NCI-H345 treated with DMSO at 0.1 percent for 48 hours (cell line): ENCODE measurements around the gene USP24.

Experiments used
- DNase-seq: peaks from one replicate; lab custom pipeline; 2025; ENCODE audit not compliant: unreplicated experiment; lab: John Stamatoyannopoulos, UW

The USP24 gene

GRCh38 chr1:55055951-55056631 is 159.1 kb downstream of the USP24 start:
- DNase-seq, result no peak

DNA sequence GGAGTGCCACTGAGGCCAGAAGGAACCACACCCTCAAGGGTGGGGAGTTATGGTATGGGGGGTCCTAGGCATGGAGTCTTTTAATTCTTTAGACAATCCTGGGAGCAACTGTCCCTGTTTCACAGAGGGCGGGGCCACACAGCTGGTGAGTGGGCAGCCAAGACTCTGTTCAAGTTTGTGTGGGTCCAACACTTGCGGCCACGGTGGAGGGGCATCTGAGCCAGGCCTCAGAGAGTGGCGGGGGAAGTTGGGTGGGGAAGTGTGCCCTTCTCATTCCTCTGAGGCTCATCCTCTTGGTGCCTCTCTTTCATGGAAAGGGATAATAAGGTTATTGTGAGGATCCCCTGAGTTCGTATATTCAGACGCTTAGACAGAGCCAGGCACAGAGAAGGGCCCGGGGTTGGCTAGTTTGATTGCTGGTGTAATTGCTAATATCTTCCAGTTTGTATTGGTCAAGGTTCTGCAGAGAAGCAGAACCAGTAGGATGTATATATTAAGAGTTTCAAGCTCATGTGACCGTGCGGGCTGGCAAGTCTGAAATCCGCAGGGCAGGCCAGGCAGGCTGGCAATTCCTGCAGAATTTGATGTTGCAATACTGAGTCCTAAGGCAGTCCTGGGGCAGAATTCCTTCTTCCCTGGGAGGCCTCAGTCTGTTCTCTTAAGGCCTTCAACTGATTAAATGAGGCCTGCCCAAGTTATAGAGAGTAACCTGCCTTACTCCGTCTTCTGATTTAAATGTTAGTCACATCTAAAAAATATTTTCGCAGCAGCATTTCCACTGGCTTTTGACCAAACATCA is 159.9 kb downstream of the USP24 start:
- DNase-seq, result no peak

DNA sequence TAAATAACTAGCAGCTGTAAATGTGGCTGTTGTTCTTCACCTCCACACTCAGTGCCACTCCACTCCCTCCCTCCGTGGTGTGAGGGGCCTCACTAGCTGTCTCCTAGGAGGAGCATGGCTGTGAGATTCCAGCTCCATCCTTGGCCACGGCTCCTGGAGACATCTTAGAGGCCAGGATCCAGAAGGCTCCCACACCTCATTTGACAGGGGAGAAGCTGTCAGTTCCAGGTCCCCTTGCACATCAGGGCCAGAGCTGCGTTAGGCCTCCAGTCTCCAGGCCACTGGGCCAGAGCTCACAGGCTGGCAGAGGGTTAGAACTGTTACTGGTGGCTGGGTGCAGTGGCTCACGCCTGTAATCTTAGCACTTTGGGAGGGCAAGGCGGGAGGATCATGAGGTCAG is 160.8 kb downstream of the USP24 start:
- no peak for DNase-seq

- DNase-seq, result no peak
These were observed 161.8 kb downstream of the USP24 start for GRCh38 chr1:55053265-55053954.

DNA sequence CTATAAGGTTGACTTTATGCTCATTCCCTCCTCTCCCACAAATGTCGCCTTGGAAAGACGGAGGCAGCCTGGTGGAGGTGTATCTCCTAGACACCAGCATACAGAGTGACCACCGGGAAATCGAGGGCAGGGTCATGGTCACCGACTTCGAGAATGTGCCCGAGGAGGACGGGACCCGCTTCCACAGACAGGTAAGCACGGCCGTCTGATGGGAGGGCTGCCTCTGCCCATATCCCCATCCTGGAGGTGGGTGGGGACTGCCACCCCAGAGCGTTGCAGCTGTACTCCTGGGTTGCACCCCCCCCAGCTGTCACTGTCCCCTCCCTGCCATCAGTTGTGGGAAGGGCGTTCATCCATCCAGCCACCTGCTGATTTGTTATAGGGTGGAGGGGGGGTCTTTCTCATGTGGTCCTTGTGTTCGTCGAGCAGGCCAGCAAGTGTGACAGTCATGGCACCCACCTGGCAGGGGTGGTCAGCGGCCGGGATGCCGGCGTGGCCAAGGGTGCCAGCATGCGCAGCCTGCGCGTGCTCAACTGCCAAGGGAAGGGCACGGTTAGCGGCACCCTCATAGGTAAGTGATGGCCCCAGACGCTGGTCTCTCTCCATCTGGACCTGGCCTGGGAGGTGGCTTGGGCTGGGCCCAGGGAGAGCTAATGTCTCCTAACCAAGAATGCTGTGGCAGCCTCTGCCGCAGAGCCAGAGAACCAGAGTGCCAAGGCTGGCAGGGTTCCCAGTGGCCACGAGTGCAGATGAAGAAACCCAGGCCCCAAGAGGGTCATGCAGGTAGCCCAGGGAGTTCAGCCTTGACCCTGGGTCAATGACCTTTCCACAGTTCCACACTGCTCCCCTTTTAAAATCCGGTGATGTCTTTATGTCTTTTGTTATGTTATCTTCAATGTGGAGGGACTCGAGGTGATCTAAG is 162.7 kb downstream of the USP24 start:
- DNase-seq, result no peak

DNA sequence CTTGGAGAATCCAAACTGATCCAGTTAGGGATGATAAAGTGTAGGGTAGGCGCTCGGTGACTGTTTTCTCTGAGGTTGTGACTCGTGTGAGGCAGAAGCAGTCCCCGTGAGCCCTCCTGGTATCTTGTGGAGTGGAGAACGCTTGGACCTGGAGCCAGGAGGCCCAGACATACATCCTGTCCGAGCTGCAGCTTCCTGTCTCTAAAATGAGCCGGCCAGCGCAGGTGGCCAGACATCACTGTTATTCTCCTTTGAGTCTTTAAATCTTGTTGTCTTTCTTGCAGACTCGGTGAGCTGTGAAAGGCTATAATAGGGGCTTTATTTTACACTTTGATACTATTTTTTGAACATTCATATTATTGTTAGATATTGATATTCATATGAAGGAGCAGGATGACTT is 163.5 kb downstream of the USP24 start:
- no peak for DNase-seq

GRCh38 chr1:55051169-55051568 is 164.0 kb downstream of the USP24 start:
- DNase-seq, result no peak

GRCh38 chr1:55050283-55050682 is 164.9 kb downstream of the USP24 start:
- DNase-seq, result no peak

DNA sequence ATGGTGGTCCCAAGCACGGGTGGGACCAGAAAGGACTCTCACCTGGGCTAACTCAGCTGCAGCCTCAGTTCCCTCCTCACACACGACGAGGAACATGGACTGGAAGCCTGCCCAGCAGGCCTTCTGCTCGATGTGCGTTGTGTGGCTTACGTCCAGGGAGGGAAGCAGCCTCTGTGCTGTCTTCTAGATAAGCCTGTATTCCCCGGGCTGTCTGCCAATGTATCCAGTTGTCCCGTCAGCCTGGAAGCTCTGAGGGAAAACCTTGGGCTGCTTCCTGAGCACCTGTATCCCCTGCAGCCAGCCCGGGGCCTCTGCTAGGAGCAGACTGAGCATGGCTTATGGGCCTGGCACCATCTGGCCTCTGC is 165.3 kb downstream of the USP24 start:
- no peak for DNase-seq

- no peak for DNase-seq
These were observed 165.8 kb downstream of the USP24 start for GRCh38 chr1:55049271-55049913.

- DNase-seq, result no peak
These were observed 166.5 kb downstream of the USP24 start for GRCh38 chr1:55048453-55049270.

- DNase-seq, result no peak
These were observed 167.6 kb downstream of the USP24 start for GRCh38 chr1:55047611-55048010.

GRCh38 chr1:55046871-55047270 is 168.3 kb downstream of the USP24 start:
- no peak for DNase-seq

- no peak for DNase-seq
These were observed 169.7 kb downstream of the USP24 start for GRCh38 chr1:55045430-55045829.

GRCh38 chr1:55044617-55045397 is 170.4 kb downstream of the USP24 start:
- DNase-seq, result no peak

DNA sequence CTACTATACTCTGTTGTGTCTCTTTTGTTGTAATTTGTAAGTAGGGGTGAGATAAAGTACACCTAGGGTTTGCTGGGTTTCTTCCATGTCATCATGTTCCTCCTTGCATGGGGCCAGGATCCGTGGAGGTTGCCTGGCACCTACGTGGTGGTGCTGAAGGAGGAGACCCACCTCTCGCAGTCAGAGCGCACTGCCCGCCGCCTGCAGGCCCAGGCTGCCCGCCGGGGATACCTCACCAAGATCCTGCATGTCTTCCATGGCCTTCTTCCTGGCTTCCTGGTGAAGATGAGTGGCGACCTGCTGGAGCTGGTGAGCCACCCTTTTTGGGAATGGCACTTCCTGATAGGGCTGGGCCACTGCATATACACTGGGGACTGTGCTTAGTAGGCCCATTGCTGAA is 171.4 kb downstream of the USP24 start:
- no peak for DNase-seq

- no peak for DNase-seq
These were observed 172.2 kb downstream of the USP24 start for GRCh38 chr1:55043011-55043410.

DNA sequence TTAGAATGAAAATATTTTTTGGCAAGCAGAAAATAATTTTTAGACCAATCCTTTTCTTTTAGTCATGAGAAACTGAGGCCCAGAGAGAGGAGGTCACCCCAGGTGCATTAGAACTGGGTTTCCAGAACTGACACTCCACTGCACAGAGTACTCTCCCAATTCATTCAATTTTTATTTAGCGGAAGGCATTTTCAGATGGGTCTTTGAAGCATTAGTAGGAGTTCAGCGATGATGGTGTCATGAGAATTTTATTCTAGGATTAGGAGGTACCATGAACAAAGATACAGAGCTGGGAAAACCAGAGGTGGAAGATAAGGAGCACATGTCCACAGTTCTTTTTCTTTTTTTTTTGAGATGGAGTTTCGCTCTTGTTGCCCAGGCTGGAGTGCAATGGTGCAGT is 173.6 kb downstream of the USP24 start:
- no peak for DNase-seq

DNA sequence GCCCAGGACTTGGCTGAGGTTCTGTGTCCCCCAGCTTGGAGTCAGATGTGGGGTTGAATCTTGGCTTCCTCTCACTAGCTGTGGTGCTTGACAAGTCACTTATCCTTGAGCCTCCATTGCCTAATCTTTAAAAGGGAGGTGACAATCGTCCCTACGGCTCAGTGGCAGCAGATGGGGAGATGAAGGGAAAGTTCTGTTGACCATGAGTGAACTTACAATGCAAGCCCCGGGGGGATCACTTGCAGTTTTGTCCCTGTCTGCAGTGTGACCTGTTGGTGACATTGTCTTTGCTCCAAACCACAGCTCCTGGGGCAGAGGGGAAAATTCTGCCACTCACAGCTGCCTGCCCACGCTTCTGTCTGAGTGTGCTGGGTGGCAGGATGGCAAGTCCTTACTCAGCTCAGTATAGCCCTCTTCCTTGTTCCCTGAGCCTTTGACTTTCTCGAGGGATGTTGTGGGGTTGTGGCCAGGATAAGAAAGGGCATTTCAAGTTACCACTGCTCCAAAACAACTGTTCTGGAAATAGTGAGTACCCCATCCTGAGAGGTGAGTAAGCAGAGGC is 174.2 kb downstream of the USP24 start:
- DNase-seq, result no peak
